ENCODE results near the gene MAML2. TPM values are rescaled to one million over a fixed set of nuclear protein-coding genes. Genes with fewer than 3 reads are reported as not detected.

MAML2 gene
- total and polyA plus RNA-seq, 2 of the 13 experiments (the other 11 are each of a cell fraction or from before 2014, with no cell fraction given): 2.3 to 25.9 TPM

DNA sequence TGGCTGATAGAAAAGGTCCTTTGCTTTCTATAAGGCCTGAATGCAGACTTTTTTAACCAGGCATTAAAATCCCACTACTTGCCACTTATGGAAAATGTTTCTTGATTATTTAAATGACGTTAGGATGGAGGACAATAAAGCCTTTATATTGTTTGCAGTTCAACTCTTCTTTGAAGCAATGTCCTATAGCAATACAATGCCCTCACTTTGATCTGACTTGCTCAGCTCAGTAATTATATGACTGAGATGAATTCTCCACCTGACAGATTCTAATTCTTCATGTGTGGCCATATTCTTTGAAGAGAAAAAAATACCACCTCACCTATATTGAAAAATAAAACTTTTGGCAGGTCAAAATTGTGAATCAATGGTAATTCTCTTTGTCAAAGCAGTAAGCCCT, 237.1 kb downstream of the MAML2 start (continued):
- TF ChIP-seq, protein P1, sequence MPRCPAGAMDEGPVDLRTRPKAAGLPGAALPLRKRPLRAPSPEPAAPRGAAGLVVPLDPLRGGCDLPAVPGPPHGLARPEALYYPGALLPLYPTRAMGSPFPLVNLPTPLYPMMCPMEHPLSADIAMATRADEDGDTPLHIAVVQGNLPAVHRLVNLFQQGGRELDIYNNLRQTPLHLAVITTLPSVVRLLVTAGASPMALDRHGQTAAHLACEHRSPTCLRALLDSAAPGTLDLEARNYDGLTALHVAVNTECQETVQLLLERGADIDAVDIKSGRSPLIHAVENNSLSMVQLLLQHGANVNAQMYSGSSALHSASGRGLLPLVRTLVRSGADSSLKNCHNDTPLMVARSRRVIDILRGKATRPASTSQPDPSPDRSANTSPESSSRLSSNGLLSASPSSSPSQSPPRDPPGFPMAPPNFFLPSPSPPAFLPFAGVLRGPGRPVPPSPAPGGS (CRISPR knock-in tag; IDR thresholded peaks at IDR 0.05): no peak
- TF ChIP-seq, protein P2, sequence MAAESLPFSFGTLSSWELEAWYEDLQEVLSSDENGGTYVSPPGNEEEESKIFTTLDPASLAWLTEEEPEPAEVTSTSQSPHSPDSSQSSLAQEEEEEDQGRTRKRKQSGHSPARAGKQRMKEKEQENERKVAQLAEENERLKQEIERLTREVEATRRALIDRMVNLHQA (CRISPR knock-in tag; IDR thresholded peaks at IDR 0.05): no peak

DNA sequence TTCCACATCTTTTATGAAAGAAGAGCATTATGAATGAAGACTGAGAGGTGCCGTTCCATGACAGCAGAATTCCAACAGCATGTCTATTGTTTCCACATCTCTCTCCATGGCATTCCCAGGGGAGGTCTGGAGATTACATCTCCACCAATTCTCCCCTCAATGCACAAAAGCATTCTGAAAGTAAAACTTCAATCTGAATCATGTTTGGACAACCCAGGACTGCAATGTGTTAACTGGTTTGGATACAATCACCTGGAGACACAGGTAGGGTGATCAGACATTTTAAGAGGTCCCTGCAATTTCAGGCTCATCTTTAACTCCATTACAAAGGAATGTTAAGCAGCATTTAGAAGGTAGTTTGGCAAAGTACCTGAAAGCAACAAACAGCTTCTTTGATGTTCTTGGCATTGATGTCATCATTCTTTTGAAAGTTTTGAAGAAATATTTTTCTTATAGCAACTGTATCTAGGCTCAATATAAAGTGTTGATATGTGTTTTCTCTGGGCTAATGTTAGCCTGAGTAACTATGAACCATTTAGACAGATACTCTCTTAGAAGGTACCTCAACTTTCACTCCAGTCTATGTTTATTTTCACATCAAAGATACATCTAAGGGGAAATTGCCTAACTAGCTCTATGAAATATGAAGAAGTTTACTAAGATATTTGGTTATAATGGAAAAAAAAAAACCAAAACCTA, 237.6 kb downstream of the MAML2 start:
- no peak overlapping the region for H3K4me3 ChIP-seq (replicated peaks in 1 of 3; ENCODE audit: insufficient read depth in 1 of 3, low read depth in 2 of 3, low read length in 3 of 3)
- no peaks in the 10 kb centered on the region for H4K20me1 ChIP-seq (ENCODE audit: insufficient read depth, low read length)
- H3K4me2 ChIP-seq (ENCODE audit: low read depth, low read length): no peak overlapping the region
- peaks cover 2 to 3% of the 10 kb centered on the region in 2 experiments; a peak in 1 of 5 replicates for H3K36me3 ChIP-seq (replicated peaks in 1 of 2; ENCODE audit: control insufficient read depth in 1 of 2, insufficient read depth in 2 of 2, low read length in 2 of 2)
- H3K27ac ChIP-seq (ENCODE audit: extremely low read length, insufficient read depth, low read length): no peak overlapping the region
- peaks cover 3% of the 10 kb centered on the region for H3K79me2 ChIP-seq (ENCODE audit: insufficient read depth, low read length)
- no peaks in the 10 kb centered on the region for H3K27me3 ChIP-seq (ENCODE audit: control insufficient read depth in 1 of 2, insufficient read depth in 2 of 2, low read length in 2 of 2)
- BruUV-seq (replicated peaks): no TSS peak
- intact Hi-C loops (cut with micrococcal nuclease; ENCODE audit: unreplicated experiment) (no loop called here), in situ Hi-C loops (cut with HindIII; ENCODE audit: extremely low pct_ligation_motif_present, low pct_unique_long_range_greater_than_20kb) (no loop called here)
- H3K9ac ChIP-seq (ENCODE audit: insufficient read depth, low read depth, low read length): no peak overlapping the region
- ATAC-seq (no peak; the same call in 2 of the 3 replicates), DNase-seq (ENCODE audit: low spot score) (peak; percentile 59), FAIRE-seq (no peak)
- POLR2A ChIA-PET: no interaction called here
- no peak overlapping the region for H2AFZ ChIP-seq (ENCODE audit: low read length)
- no peaks in the 10 kb centered on the region for H3K9me3 ChIP-seq (ENCODE audit: low read length)
- CTCF ChIA-PET (ENCODE audit: low intra/inter-chr PET ratio, low total read pairs): no interaction called here
- TF ChIP-seq MXI1 (IDR thresholded peaks at IDR 0.05; ENCODE audit: borderline replicate concordance, low read depth, low read length) (no peak), MEF2D (CRISPR knock-in tag; IDR thresholded peaks at IDR 0.05) (no peak), ESRRA (CRISPR knock-in tag; IDR thresholded peaks at IDR 0.05; ENCODE audit: low read depth) (no peak), SOX13 (IDR thresholded peaks at IDR 0.05) (no peak), SOX13 (CRISPR knock-in tag; conservative IDR thresholded peaks at IDR 0.05 in 1 of 2, IDR thresholded peaks at IDR 0.05 in 1 of 2) (peak in 1 of 2 experiments; percentile 39; a peak in 1 of 4 replicates), ZBTB7B (CRISPR knock-in tag; IDR thresholded peaks at IDR 0.05) (no peak), ZNF207 (IDR thresholded peaks at IDR 0.05; ENCODE audit: borderline replicate concordance) (no peak)
- 85% methylated on average over 1 of the region's 1 CpG for WGBS (ENCODE audit: low lambda C conversion rate)
- H3K4me1 ChIP-seq (ENCODE audit: insufficient read depth, low read length): peaks cover 84% of the 10 kb centered on the region
